ENCODE measurements around the gene PLCD3. TPM values are rescaled to one million over a fixed set of nuclear protein-coding genes. Genes with fewer than 3 reads are reported as not detected.

PLCD3 gene
- total RNA-seq, 1 donor from 2014 or later, result 34.1 TPM

GRCh38 chr17:45143094-45143670 lies 10.9 kb upstream of the PLCD3 start:
- peaks cover 35% of the 10 kb centered on the region for H3K4me1 ChIP-seq
- peak overlapping the region; percentile 53 to 64 for H3K4me3 ChIP-seq
- peak overlapping the region; percentile 98 for H3K27ac ChIP-seq
- no peaks in the 10 kb centered on the region for H3K9me3 ChIP-seq
- no peaks in the 10 kb centered on the region for H3K27me3 ChIP-seq
- TF ChIP-seq CTCF (IDR thresholded peaks at IDR 0.05) (no peak), POLR2A (IDR thresholded peaks at IDR 0.05) (no peak), POLR2AphosphoS5 (IDR thresholded peaks at IDR 0.05; ENCODE audit: insufficient read depth in 1 of 2, low read depth in 1 of 2) (no peak)
- DNase-seq (ENCODE audit: extremely low spot score in 2 of 2), result no peak
- intact Hi-C loops (cut with DNase I), result loop anchor here (10.0 kb wide), 1 partner anchor 172 kb away; the partner anchor contains the start of gene MAP3K14
- no peaks in the 10 kb centered on the region for H3K36me3 ChIP-seq

GRCh38 chr17:45139533-45139920 lies 7.2 kb upstream of the PLCD3 start:
- intact Hi-C loops (cut with DNase I), result loop anchor here (5.0 kb wide), 1 partner anchor 58 kb away; no protein-coding TSS in a partner anchor
- H3K36me3 ChIP-seq, result no peaks in the 10 kb centered on the region
- TF ChIP-seq POLR2A (IDR thresholded peaks at IDR 0.05) (no peak), POLR2AphosphoS5 (IDR thresholded peaks at IDR 0.05; ENCODE audit: insufficient read depth in 1 of 2, low read depth in 1 of 2) (no peak), CTCF (IDR thresholded peaks at IDR 0.05) (no peak)
- H3K9me3 ChIP-seq, result no peaks in the 10 kb centered on the region
- H3K27me3 ChIP-seq, result no peaks in the 10 kb centered on the region
- no peak overlapping the region for H3K27ac ChIP-seq
- no peak for DNase-seq (ENCODE audit: extremely low spot score in 2 of 2)
- H3K4me1 ChIP-seq, result peaks cover 26% of the 10 kb centered on the region
- no peak overlapping the region for H3K4me3 ChIP-seq

- intact Hi-C loops (cut with DNase I), result loop anchor here (5.0 kb wide), 1 partner anchor 58 kb away; no protein-coding TSS in a partner anchor
- no peaks in the 10 kb centered on the region for H3K27me3 ChIP-seq
- no peak overlapping the region for H3K27ac ChIP-seq
- H3K36me3 ChIP-seq, result no peaks in the 10 kb centered on the region
- H3K9me3 ChIP-seq, result no peaks in the 10 kb centered on the region
- DNase-seq (ENCODE audit: extremely low spot score in 2 of 2), result no peak
- peaks cover 24% of the 10 kb centered on the region for H3K4me1 ChIP-seq
- H3K4me3 ChIP-seq, result no peak overlapping the region
- TF ChIP-seq POLR2A (IDR thresholded peaks at IDR 0.05), result no peak
- TF ChIP-seq CTCF (IDR thresholded peaks at IDR 0.05), result no peak
- no peak for TF ChIP-seq POLR2AphosphoS5 (IDR thresholded peaks at IDR 0.05; ENCODE audit: insufficient read depth in 1 of 2, low read depth in 1 of 2)
These were observed 6.7 kb upstream of the PLCD3 start for GRCh38 chr17:45138911-45139532.

- DNase-seq (ENCODE audit: extremely low spot score in 2 of 2), result no peak
- no peaks in the 10 kb centered on the region for H3K36me3 ChIP-seq
- no peak for TF ChIP-seq POLR2AphosphoS5 (IDR thresholded peaks at IDR 0.05; ENCODE audit: insufficient read depth in 1 of 2, low read depth in 1 of 2)
- TF ChIP-seq POLR2A (IDR thresholded peaks at IDR 0.05), result no peak
- TF ChIP-seq CTCF (IDR thresholded peaks at IDR 0.05), result no peak
- intact Hi-C loops (cut with DNase I), result loop anchor here (5.0 kb wide), 1 partner anchor 60 kb away; no protein-coding TSS in a partner anchor
- no peak overlapping the region for H3K27ac ChIP-seq
- H3K4me3 ChIP-seq, result no peak overlapping the region
- H3K27me3 ChIP-seq, result no peaks in the 10 kb centered on the region
- peaks cover 16% of the 10 kb centered on the region for H3K4me1 ChIP-seq
- H3K9me3 ChIP-seq, result no peaks in the 10 kb centered on the region
These were observed 5.4 kb upstream of the PLCD3 start for GRCh38 chr17:45137561-45138305.
